Fibroblast of villous mesenchyme (primary cell): ENCODE results near the gene AQP3. TPM values are rescaled to one million over a fixed set of nuclear protein-coding genes. Genes with fewer than 3 reads are reported as not detected.

Experiments
- DNase-seq: peaks from one replicate; pipeline ENCODE4 v3.0.0-alpha.2; 2010; ENCODE audit warnings: low read depth
- H3K4me3 ChIP-seq: 2 replicates; pipeline ENCODE4 v1.5.1; 2011; ENCODE audit warnings: low read depth, mild to moderate bottlenecking, low read length
- CTCF ChIP-seq: IDR thresholded peaks from 2 replicates; pipeline ENCODE4 v1.5.1; 2012; ENCODE audit warnings: low read depth, mild to moderate bottlenecking, low read length; ENCODE audit not compliant: insufficient read depth
- total RNA-seq: library from RNA; depleted of rRNA; stranded (reverse); fragments of >200 nt; gene quantifications from 2 replicates; pipeline ENCODE4 v1.2.3, GENCODE V29; 2012

AQP3 gene
- total RNA-seq, 1 donor, result 0.86 TPM

DNA sequence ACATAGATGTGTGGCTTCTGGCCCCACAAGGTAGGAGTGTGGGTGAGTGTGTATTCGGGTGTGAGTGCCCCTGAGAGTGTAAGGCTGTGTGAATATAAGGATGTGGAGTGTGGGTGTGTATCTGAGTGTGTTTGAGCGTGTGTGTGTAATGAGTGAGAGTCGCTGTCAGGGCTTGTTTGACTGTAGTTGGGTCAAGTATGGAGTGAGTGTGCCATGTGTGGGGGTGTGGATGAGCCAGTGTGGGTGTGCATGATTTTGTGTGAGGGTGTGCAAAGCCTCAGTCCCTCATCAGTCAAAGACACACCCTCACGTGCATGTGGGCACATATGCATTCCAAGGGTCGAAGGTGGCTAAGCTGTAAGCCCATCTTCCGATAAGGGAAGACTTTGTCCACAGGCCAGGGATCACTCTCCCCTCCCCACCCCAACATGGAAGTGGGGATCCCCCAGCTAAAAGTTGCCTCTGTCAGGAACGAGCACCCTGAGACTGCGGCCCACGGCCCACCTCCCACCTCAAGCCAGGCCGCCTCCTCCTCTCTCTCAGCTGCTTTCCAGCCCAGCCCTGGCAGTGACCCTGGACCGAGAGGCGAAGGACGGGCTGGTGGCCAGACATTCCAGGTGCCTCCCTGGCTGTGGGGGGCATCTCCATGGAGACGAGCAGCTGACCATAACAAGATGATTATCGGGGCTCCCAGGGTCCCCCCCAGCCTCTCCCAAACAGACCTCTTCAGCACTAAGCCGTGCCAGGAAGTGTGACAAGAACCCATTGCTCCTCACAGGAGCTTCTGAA, 12.9 kb downstream of the AQP3 start:
- no peak for DNase-seq
- H3K4me3 ChIP-seq, result no peak overlapping the region
- no peak for TF ChIP-seq CTCF

DNA sequence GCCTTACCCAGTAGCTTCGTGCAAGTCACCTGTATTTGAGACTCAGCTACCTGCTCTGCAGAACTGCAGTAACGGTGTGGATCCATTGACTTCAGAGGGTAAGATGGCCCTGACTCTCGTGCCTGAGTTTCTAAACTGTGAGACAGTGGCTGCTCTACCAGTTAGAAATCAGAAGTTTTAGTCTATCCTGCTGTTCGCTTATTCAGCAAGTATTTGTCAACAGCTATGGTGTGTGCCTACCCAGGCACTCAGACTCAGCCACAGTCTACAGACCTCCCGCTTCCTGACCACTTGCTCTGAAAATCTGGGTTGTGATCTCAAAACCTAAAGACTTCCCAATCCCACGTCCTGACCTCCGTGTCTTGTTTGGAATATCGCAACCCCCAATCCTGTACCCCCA, 13.5 kb downstream of the AQP3 start:
- TF ChIP-seq CTCF, result no peak
- no peak overlapping the region for H3K4me3 ChIP-seq
- no peak for DNase-seq

- DNase-seq, result no peak
- no peak for TF ChIP-seq CTCF
- H3K4me3 ChIP-seq, result no peak overlapping the region
These were observed 16.0 kb downstream of the AQP3 start for GRCh38 chr9:33431420-33431819.

DNA sequence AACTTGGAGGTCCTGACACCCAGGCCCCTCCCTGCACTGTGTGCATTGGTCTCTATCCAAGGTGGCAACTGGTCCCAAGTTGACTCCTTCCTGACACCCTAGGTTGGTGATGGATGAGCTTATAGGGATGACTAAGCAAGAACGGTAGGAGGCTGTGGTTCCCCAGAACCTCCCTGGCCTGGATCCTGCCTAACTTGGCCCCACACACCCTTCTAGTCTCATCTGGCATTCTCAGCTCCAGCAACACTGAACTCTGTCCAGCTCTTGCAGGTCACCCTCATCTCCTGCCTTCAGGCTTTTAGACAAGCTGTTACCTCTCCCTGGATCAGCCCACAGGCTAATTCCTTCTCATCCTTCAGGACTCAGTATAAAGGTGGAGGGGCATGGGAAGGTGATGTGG, 16.5 kb downstream of the AQP3 start:
- DNase-seq, result no peak
- no peak overlapping the region for H3K4me3 ChIP-seq
- TF ChIP-seq CTCF, result no peak

DNA sequence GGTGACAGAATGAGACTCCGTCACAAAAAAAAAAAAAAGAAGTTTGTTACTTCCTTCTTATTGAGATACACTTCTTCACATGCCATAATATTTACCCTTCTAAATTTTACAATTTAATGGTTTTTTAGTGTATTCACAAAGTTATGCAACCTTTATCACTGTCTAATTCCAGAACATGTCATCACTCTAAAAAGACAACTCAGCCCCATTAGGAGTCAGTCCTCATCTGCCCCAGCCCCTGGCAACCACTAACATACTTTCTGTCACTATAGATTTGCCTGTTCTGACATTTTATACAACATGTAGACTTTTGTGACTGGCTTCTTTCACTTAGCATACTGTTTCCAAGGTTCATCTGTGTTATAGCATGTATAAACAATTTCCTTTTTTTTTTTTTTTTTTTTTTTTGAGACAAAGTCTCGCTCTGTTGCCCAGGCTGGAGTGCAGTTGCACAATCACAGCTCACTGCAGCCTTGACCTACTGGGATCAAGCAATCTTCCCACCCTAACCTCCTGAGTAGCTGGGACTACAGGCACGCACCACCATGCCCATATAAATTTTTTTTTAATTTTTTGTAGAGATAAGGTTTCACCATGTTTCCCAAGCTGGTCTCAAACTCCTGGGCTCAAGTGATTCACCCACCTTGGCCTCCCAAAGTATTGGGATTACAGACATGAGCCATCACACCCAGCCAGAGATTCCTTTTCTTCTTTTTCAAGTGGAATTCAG, 18.0 kb downstream of the AQP3 start:
- no peak overlapping the region for H3K4me3 ChIP-seq
- DNase-seq, result peak; percentile 56
- no peak for TF ChIP-seq CTCF

- H3K4me3 ChIP-seq, result no peak overlapping the region
- no peak for TF ChIP-seq CTCF
- DNase-seq, result no peak
These were observed 20.5 kb downstream of the AQP3 start for GRCh38 chr9:33426843-33427293.
